NCI-H1694 treated with DMSO at 0.1 percent for 48 hours (cell line): ENCODE results near the gene FUT6.
"Not testable (repeated sequence)": the region's sequence is repeated elsewhere in the genome, so short reads cannot be mapped to it uniquely, and the experiment has no call there.

Source experiments
- DNase-seq: peaks from one replicate; lab custom pipeline; 2025; lab: John Stamatoyannopoulos, UW

Gene FUT6

GRCh38 chr19:5857203-5858081, 17.9 kb upstream of the FUT6 start:
- no peak for DNase-seq

DNA sequence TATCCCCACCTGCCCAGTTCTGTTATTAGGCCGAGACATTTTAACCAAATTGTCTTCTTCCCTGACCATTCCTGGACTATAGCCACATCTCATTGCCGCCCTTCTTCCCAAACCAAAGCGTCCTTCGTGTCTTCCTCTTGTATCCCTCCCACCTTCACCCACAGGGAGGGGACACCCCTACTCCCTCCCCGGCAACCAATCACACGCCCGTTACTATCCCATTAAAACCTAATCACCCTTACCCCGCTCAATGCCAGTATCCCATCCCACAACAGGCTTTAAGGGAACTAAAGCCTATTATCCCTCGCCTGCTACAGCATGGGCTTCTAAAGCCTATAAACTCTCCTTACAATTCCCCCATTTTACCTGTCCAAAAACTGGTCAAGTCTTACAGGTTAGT, 15.6 kb upstream of the FUT6 start:
- DNase-seq: not testable (repeated sequence)

GRCh38 chr19:5854121-5854520, 14.6 kb upstream of the FUT6 start:
- DNase-seq: not testable (repeated sequence)

DNA sequence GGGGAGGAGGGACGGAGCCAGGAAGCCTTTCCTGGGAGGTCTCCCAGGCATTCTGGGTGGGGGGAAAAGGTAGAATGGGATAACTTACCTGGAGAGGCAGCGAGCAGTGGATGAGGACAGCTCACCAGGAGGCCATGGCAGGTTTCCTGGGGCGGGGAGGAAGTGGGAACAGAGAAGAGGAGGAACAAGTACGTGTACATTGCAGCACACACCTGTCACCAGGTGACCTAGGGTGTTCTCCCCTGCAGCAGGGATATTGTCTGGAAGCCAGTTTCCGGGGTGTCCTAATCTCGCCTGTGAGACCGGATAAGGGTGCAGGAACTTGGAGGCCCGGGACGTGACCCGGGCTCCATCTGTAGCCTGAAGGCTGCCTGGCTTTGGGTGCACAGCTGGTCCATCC, 11.8 kb upstream of the FUT6 start, which contains the start of gene FUT3:
FUT3 (minus strand) TSS at position 148 of the 400 bp plus-strand sequence.
- DNase-seq: no peak

DNA sequence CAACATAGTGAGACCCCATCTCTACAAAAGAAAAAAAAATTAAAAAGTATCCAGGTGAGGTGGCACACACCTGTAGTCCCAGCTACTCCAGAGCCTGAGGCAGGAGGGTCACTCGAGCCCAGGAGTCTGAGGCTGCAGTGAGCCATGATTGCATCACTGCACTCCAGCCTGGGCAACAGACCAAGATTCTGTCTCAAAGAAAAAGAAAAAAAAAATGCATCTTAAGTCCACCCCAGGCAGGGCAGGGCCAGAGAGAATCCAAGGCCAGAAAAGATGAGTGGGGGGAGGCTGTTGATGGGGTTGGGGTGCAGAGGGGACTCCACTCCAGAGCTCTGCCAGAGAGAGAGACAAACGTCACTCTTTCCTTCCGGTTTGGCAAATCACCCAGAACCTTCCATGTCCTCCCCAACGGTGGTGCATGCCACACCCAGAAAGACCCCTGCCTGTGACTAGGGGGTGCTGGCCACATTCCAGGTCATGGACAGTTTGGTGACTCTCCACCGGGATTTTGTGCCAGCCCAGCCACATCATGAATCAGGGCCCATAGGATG, 11.3 kb upstream of the FUT6 start:
- no peak for DNase-seq

DNA sequence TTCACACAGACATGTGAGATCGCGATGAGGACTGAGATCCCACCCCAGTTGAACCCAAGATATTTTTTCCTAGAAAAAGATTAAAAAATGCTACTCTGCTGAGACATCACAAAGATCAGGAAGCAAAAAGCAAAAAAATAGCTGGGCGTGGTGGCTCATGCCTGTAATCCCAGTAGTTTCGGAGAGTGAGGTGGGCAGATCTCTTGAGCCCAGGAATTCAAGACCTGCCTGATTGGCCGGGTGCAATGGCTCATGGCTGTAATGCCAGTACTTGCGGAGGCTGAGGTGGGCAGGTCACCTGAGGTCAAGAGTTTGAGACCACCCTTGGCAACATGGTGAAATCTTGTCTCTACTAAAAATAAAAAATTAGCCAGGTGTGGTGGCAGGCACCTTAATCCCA, 10.7 kb upstream of the FUT6 start:
- DNase-seq: no peak

DNA sequence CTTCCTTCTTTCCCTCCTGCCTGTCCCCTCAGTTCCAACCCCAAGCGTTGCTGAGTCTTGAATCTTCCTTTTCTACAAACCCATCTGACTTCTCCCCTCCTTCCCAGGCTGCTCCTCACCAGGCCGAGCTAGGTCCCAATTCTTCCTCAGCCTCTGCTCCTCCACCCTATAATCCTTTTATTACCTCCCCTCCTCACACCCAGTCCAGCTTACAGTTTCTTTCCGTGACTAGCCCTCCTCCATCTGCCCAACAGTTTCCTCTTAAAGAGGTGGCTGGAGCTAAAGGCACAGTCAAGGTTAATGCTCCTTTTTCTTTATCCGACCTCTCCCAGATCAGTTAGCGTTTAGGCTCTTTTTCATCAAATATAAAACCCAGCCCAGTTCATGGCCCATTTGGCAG, 9.1 kb upstream of the FUT6 start:
- not testable (repeated sequence) for DNase-seq

DNA sequence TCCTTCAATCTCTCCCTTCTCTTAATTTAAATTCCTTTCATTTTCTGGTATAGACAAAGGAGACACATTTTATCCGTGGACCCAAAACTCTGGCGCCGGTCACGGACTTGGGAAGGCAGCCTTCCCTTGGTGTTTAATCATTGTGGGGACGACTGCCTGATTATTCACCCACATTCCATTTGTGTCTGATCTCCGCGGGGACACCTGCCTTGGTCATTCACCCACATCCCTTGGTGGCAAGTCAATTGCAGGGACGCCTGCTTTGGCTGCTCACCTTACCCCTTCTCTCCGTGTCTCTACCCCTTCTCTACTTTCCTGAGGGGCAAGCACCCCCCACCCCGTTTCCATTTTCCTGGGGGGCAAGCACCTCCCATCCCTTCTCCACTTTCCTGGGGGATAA, 8.3 kb upstream of the FUT6 start:
- DNase-seq: not testable (repeated sequence)

GRCh38 chr19:5844456-5845433, 5.2 kb upstream of the FUT6 start:
- no peak for DNase-seq

DNA sequence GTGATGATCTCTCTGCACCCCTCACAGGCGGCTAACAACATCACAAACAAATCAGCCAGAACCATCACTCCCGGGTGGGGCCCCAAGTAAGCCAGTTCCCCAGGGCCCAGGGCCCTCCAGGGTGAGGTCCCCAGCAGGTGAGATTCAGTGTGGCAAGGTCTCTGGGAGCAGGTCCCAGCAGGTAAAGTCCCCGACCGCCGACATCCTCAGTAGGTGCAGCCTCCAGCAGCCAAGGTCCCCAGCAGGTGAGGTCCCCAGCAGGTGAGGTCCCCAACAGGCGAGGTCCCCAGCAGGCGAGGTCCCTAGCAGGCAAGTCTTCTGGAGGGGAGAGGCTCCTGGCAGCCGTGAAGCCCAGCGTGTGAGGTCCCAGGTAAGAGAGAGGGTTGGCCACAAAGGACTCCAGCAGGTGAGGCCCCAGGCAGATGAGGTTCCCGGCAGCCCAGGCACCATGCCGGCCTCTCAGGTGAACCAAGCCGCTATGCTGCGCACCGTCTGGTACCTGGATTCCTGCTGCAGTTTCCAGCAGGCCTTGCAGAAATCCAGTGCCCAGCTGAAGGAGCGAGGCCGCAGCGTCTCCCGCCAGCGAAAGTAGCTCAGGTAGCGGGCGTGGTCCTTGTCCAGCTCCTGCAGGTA, 3.9 kb upstream of the FUT6 start:
- DNase-seq: no peak

GRCh38 chr19:5841735-5842111, 2.2 kb upstream of the FUT6 start:
- DNase-seq: not testable (repeated sequence)

DNA sequence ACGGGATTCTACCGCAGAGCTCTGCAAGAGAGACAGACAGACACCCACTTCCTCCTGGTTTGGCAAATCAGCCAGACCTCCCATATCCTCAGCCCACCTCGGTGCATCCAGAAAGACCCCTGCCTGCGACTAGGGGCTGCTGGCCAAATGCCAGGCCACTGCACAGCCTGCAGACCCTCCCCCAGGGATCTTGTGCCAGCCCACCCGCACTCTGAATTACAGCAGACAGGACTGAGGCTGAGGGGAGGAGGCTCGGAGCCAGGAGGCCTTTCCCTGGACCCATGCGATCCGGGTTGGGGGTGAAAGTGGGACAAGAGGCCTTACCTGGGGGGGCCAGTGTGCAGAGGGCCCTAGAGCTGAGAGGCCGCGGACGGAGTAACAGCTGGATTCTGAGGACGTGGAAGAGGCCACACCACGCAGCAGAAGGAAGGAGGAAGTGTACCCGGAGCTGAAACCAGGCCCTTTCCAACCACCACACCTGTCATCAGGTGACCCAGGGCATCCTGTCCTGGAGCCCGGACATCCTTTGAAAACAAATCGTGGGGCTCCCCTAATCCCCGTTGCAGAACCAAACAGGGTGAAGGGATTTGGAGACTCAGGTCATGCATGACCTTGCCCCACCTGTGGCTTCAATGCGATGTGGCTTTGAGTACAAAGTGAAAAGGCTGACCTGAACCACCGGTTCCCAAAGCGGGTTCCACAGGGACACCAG, 993 bp downstream of the FUT6 start:
- no peak for DNase-seq

DNA sequence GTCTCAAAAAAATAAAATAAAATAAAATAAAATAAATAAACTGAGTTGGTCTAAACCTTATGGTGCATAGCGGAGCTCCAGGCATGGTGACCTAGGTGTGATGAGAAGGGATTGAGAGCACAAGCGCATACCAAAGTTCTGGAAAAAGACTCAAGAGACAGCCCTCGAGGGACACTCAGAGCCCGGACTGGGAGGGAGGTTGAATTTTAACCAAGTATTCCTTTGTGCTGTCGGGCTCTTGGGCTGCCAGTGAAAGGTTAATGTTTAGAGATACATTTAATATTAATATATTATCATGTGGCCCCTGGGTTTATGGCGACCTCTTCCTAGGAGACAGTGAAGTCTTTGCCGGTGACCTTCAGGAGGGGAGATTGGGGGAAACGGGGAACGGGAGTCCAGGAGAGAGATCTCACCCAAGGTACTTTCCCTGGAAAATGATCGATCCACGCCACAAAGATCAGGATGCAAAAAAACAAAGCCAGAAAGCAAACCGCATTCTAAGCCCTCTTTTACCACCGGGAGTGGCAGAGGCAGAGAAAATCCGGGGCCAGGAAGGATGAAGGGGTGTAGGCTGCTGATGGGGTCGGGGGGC, 1.6 kb downstream of the FUT6 start:
- no peak for DNase-seq

GRCh38 chr19:5832527-5833216, 6.8 kb downstream of the FUT6 start:
- no peak for DNase-seq

DNA sequence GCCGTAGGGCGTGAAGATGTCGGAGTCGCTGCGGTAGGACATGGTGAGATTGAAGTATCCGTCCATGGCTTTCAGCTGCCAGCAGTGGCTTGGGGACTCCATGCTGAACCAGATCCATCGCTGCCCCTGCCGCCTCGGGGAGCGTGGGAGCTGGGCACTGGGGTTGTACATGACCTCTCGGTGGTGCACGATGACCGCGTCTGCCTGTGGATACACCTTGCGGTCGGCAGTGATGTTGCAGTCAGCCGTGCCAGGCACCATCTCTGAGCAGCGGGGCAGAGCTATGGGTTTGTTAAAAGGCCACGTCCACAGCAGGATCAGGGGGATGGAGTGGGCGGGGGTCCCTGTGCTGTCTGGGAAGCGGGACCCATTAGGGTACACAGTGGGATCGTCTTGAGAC, 7.4 kb downstream of the FUT6 start:
- no peak for DNase-seq

GRCh38 chr19:5831159-5831558, 8.3 kb downstream of the FUT6 start:
- DNase-seq: no peak

- DNase-seq: no peak
These were observed 9.8 kb downstream of the FUT6 start for GRCh38 chr19:5829567-5830310.

- no peak for DNase-seq
These were observed 10.6 kb downstream of the FUT6 start for GRCh38 chr19:5828661-5829566.
